Activated gamma-delta T cell treated with Interleukin-2 at 50 U/mL for 16 hours (primary cell): ENCODE measurements around the gene SIRT2.
"Not testable (repeated sequence)": the region's sequence is repeated elsewhere in the genome, so short reads cannot be mapped to it uniquely, and the experiment has no call there.

Experiments
- DNase-seq: peaks from one replicate; pipeline ENCODE4 v3.0.0-alpha.2; 2020

Gene SIRT2

DNA sequence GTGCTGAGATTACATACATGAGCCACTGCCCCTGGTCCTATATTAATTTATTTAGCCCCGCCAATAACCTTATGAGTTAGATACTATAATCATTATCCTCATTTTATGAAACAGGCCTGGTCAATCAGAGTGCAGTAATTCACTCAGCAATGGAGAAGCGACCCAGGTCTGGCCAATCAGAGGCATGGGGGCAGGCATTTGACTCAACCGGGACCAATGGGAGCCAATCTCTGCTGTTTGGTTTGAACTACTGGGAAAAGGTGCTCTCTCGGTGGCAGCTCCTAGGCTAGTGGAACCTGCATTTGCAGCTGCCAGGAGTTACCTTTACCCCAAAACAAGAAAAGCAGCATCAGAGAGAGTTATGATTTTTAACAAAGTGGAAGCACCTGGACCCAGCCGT is 6.6 kb downstream of the SIRT2 start:
- no peak for DNase-seq

DNA sequence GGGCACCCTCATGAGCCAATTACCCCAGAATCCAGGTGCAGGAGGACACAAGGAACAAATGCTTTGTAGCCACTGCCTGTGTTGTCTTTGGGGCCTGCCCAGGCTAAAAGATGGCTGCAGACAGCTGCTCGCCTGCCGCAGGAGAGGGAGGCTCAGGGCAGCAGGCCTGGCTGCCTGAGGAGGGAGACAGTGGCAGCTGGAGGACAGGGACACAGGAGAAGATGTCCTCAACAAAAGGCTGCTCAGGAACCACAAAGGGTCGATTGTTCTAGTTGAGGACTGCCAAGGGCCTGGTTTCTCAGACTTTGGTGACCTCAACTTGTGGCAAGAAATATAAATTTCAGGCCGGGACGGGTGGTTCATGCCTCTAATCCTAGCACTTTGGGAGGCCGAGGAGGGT is 7.6 kb downstream of the SIRT2 start:
- no peak for DNase-seq

DNA sequence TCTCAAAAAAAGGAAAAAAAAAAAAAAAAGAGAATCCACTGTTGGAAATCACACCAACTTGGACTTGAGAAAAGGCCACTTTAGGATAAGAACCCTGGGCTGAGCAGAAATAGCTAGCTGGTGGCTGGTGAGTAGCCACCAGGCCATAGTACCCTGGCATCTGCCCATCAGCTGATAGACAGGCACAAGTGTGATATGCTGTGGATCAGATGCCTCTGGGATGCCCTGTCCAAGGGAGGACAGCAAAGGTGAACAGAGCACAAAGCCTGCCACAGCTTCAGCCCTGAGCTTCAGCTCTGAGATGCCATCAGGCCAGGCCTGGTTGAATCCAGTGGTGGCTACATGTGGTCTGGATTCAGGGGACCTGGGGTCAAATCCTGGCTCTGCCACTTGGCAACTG is 8.7 kb downstream of the SIRT2 start:
- no peak for DNase-seq

DNA sequence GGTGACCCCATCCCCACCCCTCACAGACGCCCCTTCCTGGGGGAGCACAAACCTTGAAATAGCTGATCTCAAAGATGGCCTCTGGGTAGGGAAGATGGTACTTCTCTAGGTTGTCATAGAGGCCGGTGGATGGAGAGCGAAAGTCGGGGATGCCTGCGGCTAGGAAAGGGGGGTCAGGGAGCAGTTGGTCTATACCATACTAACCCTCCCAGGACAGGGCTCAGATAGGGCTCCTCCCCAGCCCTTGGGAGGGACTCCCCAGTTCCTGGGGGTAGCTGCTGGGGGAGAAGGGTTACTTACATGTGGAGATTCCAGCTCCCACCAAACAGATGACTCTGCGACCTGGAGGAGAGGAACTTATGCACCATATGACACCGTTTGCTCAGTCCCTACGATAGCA is 9.6 kb downstream of the SIRT2 start:
- no peak for DNase-seq

DNA sequence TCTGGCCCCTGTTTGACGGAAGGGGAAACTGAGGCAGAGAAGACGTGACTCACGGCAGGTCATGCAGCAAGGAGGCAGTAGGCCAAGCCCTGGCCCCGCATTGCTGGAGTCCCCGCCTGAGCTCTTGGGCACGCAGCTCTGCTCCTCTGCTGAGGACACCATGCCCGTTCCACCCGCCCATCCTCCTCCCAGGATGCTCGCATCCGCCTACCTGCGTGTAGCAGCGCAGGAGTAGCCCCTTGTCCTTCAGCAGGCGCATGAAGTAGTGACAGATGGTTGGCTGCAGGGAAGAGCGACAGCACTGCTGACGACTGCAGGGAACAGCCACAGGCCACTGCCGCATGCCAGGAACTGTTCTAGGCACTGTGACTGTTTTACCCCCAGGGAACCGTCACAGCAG is 10.5 kb downstream of the SIRT2 start:
- no peak for DNase-seq

DNA sequence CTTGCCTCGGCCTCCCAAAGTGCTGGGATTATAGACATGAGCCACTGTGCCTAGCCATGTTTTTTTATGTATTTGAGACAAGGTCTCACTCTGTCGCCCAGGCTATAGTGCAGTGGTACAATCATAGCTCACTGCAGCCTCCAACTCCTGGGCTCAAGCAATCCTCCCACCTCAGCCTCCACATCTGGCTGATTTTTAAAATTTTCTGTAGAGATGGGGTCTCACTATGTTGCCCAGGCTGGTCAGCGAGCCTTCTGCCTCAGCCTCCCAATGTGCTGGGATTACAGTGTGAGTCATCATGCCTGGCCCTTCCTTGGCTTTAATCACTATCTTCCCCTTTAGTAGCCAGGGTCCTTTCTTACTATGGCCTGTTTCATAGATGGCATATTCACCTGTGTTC is 14.7 kb downstream of the SIRT2 start:
- DNase-seq: not testable (repeated sequence)

DNA sequence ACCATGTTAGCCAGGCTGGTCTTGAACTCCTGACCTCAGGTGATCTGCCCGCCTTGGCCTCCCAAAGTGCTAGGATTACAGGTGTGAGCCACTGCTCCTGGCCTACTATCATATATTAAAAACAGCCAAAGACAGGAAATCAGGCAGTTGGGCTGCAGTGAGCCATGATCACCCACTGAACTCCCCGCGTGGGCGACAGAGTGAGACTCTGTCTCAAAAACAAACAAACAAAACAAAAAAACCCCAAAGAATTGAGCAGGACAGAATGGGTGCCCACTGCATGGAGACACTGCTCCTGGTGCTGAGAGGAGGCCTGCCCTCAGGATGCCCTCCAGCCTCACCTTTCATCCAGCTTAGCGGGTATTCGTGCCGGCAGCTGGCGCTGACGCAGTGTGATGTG is 16.1 kb downstream of the SIRT2 start:
- no peak for DNase-seq

DNA sequence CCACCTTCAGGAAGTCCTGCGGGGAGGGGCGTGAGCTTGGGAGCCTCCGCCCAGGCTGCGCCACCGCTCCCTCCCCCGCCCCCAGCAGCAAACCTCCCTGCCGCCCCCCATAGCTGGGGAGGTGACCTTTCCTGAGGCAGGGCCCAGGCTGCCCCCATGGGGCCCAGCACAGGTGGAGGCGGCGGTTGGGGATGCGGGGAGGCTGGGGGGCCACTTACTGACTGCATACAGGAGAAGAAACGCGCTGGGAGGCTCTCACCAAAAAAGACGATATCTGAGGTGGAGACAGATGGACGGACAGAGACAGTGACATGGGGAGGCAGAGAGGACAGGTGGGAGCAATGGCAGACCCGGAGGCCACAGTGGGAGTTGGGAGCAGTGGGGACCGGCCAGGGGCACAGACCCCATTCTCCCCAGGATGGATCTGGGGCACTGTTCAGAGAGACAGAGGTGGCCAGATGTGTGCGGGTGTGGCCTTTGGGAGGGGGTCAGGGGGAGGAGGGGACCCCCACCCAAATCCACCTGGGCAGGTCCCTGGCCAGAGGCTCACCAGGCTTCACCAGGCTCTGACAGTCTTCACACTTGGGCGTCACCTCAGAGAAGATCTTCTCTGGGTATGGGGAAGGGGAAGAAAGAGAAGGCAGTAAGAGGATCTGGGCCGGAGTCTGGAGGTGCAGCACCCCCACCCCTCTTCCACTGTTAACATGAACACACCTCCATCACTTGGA is 18.4 kb downstream of the SIRT2 start:
- DNase-seq: no peak

DNA sequence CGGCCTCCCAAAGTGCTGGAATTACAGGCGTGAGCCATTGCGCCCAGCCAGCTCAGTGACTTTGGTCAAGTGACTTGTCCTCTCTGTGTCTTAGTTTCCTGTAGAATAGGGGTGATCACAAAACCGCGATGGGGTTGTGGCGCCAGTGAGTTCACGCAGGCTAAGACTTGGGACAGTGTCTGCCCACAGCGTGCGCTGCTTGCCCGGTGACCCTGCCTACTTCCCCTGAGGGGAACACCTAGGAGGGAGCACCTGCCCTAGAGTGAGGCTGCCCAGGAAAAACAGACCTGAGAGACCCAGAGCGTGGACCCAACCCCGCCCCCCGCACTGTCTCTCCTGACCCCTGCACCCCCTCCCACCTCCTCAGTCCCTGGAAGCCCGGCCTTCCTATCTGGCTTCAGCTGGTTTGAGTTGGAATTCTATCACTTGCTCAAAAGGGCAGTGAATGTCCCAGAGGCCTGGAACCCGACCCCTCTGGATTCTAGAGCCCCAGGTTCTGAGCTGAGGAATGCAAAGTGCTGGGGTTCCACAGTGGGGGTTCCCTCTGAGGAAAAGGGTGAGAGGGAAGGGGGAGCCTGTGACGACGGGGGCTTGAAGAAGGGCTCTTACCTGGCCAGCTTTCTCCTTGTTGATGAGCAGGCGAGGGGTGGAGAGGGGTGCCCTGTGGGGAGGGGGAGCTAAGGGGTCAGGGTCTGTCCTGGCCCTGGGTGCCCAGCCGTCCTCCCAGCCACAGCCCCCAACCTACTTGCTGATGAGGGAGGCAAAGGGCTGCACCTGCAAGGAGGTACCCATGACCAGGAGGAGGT is 19.1 kb downstream of the SIRT2 start:
- DNase-seq: no peak

DNA sequence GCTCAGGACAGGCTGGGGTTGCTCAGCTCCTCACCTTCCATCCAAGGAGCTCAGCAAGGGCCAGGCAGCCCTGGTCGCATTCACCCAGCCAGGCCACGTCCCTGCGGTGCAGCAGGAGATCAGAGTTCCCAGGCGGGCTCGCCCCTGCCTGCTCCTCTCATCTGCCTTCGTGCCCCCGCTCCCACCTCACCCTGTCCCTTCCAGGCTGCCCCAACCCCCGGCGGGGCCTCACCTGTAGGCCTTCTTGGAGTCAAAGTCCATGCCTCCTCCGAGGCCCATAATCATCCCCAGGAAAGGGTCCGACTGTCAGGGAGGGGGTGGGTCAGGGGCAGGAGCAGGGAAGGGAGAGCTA is 20.0 kb downstream of the SIRT2 start:
- DNase-seq: no peak

DNA sequence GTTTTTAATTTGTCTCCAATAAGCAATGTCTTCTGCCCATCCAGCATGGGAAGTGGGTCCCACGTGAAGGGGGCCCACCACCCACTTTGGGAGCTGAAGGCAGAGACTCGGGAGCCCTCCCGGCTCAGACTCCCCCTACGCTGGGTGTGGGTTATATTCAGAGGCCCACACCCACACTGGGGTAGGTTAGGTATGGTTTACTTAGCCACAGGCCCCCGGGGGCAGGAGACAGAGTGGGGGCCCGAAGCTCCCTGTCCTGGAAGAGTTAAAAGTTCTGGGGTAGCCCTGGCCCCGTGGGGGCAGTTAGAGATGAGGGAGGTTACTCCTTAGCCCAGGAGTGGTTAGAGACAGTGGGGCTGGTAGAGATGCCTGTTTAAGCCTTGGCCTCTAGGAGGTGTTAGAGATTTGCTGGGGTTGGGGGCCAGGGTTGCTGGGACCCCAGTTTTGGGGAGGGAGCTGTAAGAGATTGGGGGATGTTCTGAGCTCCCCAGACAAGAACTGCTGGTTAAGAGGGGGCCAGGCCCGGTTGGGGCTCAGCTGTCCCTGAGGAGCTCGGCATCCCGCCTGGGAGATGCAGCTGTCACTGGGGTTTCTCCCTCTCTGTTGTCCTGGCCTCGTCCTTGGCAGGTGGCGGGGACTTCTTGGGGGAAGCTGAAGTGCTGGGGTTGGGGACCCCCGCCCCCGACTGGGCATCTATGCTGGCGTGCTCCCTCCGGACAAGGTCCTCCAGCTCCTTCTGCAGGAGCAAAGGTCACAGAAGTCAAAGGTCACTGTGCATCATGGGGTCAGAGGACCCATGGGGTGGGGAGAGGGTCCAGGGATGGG is 20.6 kb downstream of the SIRT2 start:
- no peak for DNase-seq

DNA sequence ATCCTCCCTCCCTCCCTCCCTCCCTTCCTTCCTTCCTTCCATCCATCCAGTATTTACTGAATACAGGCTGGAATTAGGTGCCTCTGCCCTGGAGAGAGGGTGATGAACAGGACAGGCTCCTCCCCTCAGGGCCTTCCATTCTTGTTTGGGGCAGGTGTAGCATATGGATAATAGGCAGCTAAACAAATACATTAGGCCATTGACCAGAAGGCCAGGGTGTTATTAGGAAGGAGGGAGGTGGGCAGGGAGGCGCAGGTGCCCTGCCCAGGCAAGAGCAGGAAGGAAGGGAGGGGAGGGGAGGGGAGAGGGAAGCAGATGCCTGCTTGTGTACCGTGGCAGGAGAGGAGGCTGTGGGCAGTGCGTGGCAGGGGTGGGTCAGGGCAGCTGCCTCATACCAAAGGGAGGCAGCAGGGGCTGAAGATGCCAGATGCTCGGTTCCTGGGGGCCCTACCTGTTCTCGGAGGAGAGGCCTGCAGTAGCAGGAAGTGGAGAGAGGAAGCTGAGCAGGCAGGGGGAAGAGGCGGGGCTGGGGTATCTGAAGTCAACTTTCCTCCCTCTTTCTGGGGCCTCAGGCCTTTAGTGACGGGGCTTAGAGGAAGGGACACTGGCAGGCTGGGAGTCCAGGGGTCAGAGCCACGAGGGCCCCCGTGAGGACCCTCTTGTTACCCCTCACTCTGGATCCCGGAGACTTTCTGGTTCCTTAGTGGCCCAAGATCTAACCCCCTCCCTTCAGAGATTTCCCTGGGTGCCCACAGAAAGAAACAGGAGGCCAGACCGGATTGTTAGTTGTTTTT is 21.4 kb downstream of the SIRT2 start, which contains the start of gene RINL:
RINL (minus strand) TSS at position 495 of the 794 bp plus-strand sequence. CDS start 1,533 bp downstream, outside the sequence.
- peak; percentile 78 for DNase-seq

DNA sequence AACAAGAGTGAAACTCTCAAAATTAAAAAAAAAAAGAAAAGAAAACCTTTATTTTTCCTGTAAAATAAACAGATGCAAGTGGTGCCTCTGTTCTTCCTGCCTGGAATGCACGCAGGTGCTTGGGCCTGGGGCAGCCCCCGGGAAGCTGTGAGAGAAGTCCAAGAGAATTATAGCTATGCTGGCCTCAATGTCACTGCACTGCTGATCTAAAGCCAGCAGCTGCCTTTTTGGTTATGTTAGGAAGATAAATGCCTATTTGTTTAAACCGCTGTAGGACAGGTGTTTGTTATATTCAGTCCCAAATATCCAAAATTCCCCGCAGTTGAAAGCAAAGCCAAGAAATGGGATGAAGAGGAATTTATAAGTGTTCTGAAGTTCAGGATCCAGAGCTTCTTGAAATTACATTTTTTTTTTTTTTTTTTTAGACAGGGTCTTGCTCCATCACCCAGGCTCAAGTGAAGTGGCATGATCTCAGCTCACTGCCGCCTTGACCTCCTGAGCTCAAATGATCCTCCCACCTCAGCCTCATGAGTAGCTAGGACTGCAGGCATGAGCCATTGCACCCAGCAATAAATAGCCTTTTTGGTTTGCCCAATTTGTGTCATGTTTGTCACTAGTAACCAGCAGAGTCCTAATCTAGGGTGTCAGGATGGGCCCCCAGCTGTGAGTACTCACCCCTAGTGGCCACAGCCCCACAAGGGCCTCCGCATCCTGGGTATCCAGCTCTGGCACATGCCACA is 23.6 kb downstream of the SIRT2 start:
- DNase-seq: no peak

DNA sequence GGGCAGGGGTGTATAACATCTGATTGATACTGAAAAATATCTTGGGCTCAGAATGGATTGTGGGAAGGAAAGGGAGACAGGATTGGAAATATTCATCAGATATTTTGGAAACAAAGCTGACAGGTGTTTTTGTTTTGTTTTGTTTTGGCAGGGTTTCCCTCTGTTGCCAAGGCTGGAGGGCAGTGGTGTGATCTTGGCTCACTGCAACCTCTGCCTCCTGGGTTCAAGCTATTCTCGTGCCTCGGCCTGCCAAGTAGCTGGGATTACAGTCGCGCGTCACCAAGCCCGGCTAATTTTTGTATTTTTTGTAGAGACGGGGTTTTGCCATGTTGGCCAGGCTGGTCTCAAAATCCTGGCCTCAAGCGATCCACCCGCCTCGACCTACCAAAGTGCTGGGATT is 26.0 kb downstream of the SIRT2 start:
- not testable (repeated sequence) for DNase-seq

DNA sequence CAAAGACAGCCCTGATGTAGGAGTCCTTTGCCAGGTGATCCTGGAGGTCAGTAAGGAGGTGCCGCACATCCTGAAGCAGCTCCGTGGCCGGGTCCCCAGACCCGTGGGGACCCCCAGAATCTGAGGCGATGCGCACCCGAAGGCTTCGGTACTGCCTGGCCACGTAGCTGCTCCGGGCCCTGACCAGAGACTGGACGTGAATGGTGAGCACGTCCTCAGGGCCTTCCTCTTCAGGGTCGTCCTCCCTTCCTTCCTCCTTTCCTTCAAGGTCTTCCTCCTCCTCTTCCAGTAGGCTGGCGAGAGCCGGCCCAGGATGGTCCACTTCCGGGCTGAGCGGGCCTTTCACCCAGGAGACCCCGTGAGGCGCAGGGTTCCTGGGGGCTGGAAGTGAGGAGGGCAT is 28.8 kb downstream of the SIRT2 start:
- DNase-seq: no peak

DNA sequence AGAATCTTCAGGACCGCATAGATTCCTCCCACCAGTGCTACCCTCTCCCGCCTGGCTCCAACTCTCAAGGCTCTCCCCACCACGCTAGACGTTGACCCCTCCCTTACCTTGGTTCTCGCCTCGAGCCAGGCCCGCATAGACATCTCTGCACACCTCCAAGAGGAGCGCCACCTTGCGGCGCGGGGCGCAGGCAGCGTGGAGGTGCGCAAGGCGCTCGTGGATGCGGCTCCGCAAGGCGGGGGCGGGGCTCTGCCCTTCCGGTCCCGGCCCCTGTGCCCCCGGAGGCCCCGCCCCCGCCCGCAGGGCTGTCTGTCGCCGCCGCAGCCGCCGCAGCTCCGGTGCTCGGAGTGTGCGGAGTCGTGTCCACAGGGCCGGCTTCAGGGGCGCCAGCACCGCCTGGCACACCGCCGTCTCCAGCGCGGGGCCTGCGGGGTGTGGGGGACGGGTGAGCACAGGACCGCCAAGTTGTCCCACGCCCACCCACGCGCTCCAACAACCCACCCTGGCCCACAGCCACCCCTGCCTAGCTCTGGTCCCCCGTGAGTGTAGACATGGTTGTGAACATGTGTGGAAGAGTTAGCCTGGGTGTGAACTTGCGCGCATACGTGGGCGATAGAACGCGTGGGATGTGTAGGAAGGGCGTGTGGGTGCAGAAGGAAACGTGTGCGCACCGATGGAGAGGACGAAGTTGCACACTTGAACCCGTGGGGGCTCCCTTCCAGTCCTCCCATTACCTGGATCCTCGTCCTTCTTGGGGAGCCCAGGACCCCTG is 29.4 kb downstream of the SIRT2 start:
- DNase-seq: peak; percentile 92

DNA sequence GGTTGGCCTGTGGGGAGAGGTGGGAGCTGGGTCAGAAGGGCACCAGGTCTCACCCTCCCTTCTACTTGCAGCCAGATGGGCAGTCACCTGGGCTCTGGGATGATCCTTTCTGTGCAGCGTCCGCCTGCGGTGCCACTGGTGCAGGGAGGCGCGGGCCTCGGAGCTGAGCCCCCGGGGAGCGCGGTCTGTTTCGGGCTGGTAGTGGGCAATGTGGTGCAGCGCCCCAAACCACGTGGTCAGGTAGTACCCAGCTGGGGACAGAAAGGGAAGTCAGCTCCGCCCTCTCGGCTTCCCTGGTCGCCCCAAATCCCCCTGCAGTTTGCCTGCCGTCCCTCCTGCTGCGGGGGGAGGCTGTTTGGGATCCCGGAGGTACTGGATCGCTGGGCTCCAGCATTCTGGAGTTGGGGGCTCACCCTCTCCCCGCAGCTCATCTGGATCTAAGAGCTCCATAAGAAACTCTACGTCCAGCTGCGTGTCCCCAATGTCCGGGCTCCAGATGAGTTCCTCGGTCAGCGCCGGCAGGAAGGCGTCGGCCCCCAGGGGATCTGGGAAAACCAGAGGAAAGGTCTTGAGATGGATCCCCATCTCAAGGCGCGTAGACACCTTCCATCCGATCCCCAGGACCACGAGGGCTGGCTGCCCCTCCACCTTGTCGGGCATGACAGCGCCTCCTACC is 30.1 kb downstream of the SIRT2 start:
- DNase-seq: peak; percentile 26

DNA sequence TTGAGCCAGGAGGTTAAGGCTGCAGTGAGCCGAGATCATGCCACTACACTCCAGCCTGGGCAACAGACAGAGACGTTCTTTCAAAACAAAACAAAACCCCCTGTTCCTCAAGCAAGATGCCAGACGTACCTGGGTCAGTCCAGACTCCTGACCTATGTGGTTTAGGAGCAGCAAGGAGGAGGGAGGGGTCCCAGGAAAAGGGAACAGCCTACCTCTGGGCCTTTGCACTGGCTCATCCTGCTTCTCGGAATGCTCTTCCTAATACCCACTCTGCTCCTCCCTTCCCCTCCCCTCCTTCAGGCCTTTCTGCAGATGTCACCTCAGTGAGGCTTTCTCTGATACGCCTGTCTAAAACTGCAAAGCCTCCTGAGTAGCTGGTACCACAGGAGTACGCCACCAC is 30.9 kb downstream of the SIRT2 start:
- no peak for DNase-seq

DNA sequence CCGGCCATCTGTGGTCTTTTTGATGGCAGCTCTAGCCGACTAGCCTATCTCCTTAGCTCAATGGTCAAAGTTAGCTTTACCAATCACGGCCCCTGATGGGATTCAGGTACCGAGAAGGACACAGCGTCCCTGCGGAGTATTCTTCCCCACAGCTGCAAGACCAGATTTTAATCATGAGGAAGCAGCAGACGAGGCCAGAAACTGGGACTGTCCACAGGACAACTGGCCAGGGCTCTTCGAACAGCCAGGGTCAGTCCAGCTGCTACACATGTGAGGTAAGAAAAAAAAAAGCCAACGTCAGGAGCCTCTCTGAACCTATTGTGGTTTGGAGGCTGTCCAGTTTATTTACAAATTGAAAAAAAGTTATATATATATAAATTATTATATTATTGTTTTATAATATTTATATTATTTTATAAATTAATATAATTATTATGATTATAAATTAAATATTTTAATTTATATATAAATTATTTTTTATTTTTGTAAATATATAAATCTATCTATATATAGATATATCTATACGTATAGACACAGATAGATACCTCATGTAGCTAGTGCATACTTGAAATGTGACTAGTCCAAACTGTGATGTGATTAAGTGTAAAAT is 32.1 kb downstream of the SIRT2 start:
- DNase-seq: no peak
